Kidney epithelial cell (primary cell): ENCODE data around the gene MYF5. TPM values are rescaled to one million over a fixed set of nuclear protein-coding genes. Genes with fewer than 3 reads are reported as not detected.

Experiments used
- DNase-seq: peaks from one replicate; pipeline ENCODE4 v3.0.0-alpha.2; 2010; ENCODE audit warnings: low read depth
- H3K27me3 ChIP-seq: 2 replicates; pipeline ENCODE4 v1.6.0; 2011; ENCODE audit warnings: low read length; ENCODE audit not compliant: control insufficient read depth, insufficient read depth
- H3K36me3 ChIP-seq: 2 replicates; pipeline ENCODE4 v1.5.1; 2011; ENCODE audit warnings: low read length; ENCODE audit not compliant: control insufficient read depth, insufficient read depth
- H3K4me3 ChIP-seq: 2 replicates; pipeline ENCODE4 v1.5.1; 2011; ENCODE audit warnings: low read depth, mild to moderate bottlenecking, control low read depth, low read length
- total RNA-seq: library from RNA; depleted of rRNA; stranded (reverse); fragments of >200 nt; gene quantifications from 2 replicates; pipeline ENCODE4 v1.2.3, GENCODE V29; 2015
- TF ChIP-seq, protein P1 (sequence below): IDR thresholded peaks from 2 replicates; pipeline ENCODE4 v1.5.1; 2011; ENCODE audit warnings: mild to moderate bottlenecking, moderate library complexity, low read length, control low read depth, inconsistent platforms; ENCODE audit not compliant: insufficient read depth, poor library complexity, severe bottlenecking

The MYF5 gene
- total RNA-seq, 1 donor from 2014 or later = not detected

DNA sequence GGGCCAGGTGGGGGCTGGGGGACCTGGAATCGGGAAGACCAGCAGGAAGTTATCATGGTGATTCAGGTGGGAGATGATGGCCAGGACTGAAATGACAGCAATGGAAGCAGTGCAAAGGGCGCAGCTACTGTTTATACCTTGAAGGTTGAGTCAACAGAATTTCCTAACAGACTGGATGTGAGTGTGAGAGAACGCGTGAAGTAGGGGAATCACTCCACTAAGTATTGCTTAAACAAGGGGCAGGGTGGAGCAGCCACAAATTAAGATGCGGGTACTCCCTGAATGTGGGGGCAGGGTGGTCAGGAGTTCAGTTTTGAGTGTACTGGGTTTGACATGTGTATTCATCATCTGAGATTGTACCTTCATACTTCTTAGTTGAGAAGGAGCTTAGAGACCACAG lies 45.1 kb downstream of the MYF5 start:
- DNase-seq = no peak
- TF ChIP-seq, protein P1, sequence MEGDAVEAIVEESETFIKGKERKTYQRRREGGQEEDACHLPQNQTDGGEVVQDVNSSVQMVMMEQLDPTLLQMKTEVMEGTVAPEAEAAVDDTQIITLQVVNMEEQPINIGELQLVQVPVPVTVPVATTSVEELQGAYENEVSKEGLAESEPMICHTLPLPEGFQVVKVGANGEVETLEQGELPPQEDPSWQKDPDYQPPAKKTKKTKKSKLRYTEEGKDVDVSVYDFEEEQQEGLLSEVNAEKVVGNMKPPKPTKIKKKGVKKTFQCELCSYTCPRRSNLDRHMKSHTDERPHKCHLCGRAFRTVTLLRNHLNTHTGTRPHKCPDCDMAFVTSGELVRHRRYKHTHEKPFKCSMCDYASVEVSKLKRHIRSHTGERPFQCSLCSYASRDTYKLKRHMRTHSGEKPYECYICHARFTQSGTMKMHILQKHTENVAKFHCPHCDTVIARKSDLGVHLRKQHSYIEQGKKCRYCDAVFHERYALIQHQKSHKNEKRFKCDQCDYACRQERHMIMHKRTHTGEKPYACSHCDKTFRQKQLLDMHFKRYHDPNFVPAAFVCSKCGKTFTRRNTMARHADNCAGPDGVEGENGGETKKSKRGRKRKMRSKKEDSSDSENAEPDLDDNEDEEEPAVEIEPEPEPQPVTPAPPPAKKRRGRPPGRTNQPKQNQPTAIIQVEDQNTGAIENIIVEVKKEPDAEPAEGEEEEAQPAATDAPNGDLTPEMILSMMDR = no peak

GRCh38 chr12:80763874-80764273 lies 47.2 kb downstream of the MYF5 start:
- DNase-seq = no peak
- no peak overlapping the region for H3K4me3 ChIP-seq
- H3K27me3 ChIP-seq = no peaks in the 10 kb centered on the region
- no peaks in the 10 kb centered on the region for H3K36me3 ChIP-seq
- TF ChIP-seq, protein P1 = peak; percentile 44

More for the DNA sequence above, 45.1 kb downstream of the MYF5 start:
- H3K4me3 ChIP-seq = no peak overlapping the region
- H3K27me3 ChIP-seq = no peaks in the 10 kb centered on the region
- H3K36me3 ChIP-seq = no peaks in the 10 kb centered on the region

- Histone ChIP-seq H3K36me3 (no peaks in the 10 kb centered on the region), H3K4me3 (no peak overlapping the region), H3K27me3 (no peaks in the 10 kb centered on the region)
- no peak for DNase-seq
- TF ChIP-seq, protein P1 = no peak
Measured at GRCh38 chr12:80766210-80766609, 49.5 kb downstream of the MYF5 start.

- no peak for DNase-seq
- no peaks in the 10 kb centered on the region for H3K27me3 ChIP-seq
- no peaks in the 10 kb centered on the region for H3K36me3 ChIP-seq
- TF ChIP-seq, protein P1 = no peak
- H3K4me3 ChIP-seq = no peak overlapping the region
Measured at GRCh38 chr12:80766897-80767296, 50.2 kb downstream of the MYF5 start.

Other genes with a start within 250 kb of the MYF5 start
- not detected in 2 replicates for gene MYF6, start 9.3 kb upstream of the MYF5 start, total RNA-seq
- 0.79 and 1.3 TPM in 2 replicates for gene LIN7A, start 221.0 kb downstream of the MYF5 start, total RNA-seq